ENCODE results near the gene MAPK4. TPM values are rescaled to one million over a fixed set of nuclear protein-coding genes. Genes with fewer than 3 reads are reported as not detected.

MAPK4 gene
- polyA plus RNA-seq, 1 donor = 8.9 TPM

- DNase-seq = no peak
Observed at GRCh38 chr18:50654211-50654610, 94.3 kb downstream of the MAPK4 start.

- no peak for DNase-seq
Observed at GRCh38 chr18:50654658-50655550, 95.0 kb downstream of the MAPK4 start.

- DNase-seq = no peak
Observed at GRCh38 chr18:50656396-50656795, 96.5 kb downstream of the MAPK4 start.

- DNase-seq = no peak
Observed at GRCh38 chr18:50656841-50657470, 97.1 kb downstream of the MAPK4 start.

DNA sequence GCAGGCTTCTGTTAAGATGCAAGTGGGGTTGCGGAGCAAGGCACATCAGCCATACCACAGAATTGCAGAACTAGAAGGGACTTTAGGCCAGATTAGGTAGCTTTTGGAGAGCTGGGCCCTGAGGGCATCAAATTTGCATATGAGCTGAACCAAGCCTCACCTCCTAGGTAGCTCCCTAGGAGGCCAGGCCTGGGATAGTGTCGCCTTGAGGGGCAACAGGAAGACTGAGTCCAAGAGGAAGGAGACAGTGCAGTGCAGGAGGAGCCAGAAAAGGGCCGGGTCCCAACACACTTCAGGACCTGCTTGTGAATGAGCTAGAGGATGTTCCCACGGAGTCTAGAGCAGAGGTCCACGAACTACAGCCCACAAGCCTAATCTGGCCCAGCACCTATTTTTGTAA is 98.7 kb downstream of the MAPK4 start:
- no peak for DNase-seq

GRCh38 chr18:50659091-50660003 is 99.5 kb downstream of the MAPK4 start:
- DNase-seq = no peak

GRCh38 chr18:50661013-50661412 is 101.1 kb downstream of the MAPK4 start:
- no peak for DNase-seq

DNA sequence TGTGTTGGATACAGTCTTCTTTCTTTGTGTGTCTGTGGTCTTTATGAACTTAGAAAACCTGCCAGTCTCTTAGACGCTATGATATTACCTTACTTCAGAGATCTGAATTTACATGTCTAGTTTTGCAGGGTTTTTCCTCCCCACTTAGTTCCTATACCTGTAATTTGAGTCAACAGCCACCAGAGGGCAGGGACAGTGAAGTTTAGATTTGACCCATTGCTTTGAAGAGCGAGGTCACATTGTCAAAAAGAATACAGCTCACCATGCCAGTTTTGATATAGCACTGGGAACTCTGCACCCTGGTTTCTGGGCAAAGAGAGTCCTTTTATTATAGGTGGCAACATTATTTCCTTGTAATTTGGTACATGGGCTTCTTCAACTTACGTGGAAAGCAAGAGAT is 102.3 kb downstream of the MAPK4 start:
- DNase-seq = no peak

DNA sequence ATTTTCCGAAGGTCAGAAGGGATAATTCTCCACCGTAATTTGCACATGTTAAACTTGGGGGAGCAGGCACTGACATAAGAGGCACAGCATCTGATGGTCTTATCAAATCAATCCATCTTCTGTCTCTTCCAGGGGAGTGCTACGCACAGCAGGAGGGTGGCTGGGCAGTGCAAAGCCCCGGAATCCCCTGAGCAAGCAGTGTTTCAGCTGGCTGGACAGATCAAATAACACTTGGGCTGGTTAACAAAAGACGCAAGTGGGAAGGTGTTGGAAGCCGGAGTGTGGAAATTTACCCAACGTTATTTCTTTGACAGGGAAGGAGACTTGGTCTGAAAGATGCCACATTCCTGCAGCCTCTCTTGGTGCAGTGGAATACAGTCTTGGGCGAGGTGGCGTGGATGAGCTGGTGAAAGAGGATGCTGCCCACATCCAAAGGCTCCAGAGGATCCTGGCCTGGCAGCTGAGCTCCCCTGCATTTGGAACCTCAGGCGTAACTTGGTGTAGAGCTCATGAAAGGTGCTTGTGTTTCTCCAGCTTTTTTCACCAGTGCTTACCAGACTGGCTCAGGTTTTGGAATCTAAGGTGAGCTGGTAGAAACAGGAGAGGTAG is 103.0 kb downstream of the MAPK4 start:
- DNase-seq = no peak

- no peak for DNase-seq
Observed at GRCh38 chr18:50663626-50664441, 103.9 kb downstream of the MAPK4 start.

GRCh38 chr18:50665015-50665414 is 105.1 kb downstream of the MAPK4 start:
- no peak for DNase-seq

- no peak for DNase-seq
Observed at GRCh38 chr18:50665519-50665918, 105.6 kb downstream of the MAPK4 start.

DNA sequence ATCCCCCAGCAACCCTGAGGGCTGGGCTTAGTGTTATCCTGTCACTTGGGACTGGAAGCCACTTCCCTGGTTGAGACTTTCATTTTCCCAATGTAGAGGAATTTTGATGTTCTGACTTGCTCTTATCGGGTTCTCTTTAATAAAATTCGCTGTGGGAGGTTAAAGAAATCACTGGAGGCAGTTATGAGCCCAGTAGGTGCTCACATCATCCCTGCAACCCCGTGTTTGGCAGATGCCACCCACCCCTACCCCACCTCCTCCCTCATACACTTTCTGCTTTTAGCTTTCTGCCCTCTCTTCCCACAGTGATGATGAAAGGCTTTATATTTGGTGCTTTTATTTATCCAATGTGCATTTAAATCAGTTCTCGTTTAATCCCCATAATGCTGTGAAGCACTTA is 106.6 kb downstream of the MAPK4 start:
- DNase-seq = no peak

GRCh38 chr18:50671376-50671775 is 111.5 kb downstream of the MAPK4 start:
- no peak for DNase-seq

GRCh38 chr18:50674307-50674980 is 114.6 kb downstream of the MAPK4 start:
- no peak for DNase-seq

DNA sequence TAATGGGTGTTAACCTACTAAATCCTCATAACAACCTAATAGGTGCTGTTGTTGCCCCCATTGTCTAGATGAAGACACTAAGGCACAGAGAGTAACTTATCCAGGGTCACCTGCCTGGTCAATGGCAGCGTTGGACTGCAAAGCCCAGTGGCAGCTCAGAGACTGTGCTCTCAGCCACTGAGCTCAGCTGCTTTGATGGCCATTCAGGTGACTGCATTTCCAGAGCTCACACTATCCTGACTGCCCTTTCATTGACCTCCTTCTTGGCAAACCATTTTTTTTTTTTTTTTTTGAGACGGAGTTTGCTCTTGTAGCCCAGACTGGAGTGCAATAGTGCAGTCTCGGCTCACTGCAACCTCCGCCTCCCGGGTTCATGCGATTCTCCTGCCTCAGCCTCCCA is 115.2 kb downstream of the MAPK4 start:
- no peak for DNase-seq

- no peak for DNase-seq
Observed at GRCh38 chr18:50678651-50679050, 118.8 kb downstream of the MAPK4 start.

DNA sequence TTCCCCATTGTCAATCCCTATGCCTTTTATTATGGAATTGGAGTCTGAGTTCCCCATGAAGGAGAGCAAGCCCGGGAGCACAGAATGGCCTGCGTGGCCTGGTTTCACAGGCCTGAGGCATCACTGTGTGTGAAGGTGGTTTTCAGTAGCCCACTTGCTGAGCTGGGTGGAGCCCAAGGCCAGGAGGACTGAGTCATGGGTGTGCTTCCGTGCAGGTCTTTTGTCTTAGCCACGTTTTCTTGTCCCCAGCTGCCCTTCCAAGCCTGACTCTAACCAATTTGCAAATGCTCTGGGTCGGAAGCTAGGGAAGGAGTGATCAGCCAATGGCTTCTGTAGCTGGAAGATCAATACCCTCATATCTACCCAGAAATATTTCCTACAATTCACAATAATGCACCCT is 119.2 kb downstream of the MAPK4 start:
- no peak for DNase-seq

- DNase-seq = no peak
Observed at GRCh38 chr18:50679656-50680055, 119.8 kb downstream of the MAPK4 start.

DNA sequence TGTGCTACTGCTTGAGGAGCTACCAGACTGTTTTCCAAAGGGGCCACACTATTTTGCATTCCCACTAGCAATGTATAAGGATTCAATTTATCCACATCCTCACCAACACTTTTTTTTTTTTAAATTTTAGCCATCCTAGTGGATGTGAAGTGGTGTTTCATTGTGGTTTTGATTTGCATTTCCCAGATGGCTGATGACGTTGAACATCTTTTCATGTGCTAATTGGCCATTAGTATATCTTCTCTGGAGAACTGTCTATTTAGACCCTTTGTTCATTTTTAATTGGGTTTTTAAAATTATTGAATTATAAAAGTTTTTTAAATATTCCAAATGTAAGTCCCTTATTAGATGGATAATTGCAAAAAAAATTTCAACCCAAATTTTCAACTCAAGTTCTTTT is 121.1 kb downstream of the MAPK4 start:
- no peak for DNase-seq

GRCh38 chr18:50682852-50683251 is 123.0 kb downstream of the MAPK4 start:
- no peak for DNase-seq
